ENCODE data around the gene EMX1.

DNA sequence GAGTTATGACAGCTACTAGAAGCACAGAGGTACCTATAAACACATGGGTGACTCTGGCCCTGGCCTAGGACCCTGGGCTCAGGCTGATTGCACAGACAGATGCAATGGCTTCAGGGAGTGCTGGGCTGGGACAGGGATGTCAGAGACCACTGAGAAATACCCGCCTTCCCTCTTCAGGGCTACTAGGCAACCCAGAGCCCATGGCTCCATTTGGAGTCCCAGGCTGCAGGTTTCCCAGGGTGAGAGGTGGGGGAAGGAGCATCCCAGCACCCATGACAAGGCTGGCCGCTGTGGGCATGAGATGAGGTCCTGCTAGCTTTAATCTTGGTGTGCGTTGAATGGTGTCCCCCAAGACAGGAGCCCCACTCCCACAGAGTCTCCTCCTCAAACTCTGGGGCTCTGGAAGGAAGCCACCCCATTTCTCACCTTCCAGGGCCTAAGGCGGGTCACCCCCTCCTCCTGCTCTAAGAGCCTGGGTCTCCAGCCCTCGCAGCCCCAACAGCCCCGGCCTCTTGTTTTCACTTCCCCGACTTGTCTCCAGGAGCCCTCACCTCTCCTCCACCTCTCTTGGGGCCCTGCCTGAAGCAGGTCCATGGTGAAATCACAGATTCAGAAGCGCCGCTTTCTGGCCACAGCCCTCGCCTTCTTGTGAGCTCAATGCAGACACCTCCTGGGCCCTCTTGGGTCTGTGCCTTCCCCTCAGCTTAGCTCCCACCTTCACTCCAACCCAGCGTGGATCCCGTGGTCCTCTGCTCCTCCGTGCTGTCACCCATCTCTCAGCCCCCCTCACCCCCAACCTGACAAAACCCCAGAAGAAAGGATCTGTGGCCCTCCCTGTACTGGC, 41.4 kb downstream of the EMX1 start:
- TF ChIP-seq POLR2AphosphoS2 (IDR thresholded peaks at IDR 0.05; ENCODE audit: low read depth, low read length) (no peak), EZH2 (conservative IDR thresholded peaks at IDR 0.05; ENCODE audit: low read depth, low read length) (no peak)

Measured in HepG2 (cell line).